Embryonic facial prominence (tissue), 1 donor: ENCODE results near the gene RNASET2.

Experiments used
- DNase-seq: peaks from one replicate; pipeline ENCODE4 v3.0.0-alpha.2; 2016; ENCODE audit errors: extremely low spot score

Gene RNASET2

GRCh38 chr6:166956444-166957086 lies at the start of gene RNASET2:
RNASET2 (minus strand) TSS chr6:166956550; CDS start chr6:166956182, 368 bp downstream.
- peak; percentile 72 for DNase-seq

GRCh38 chr6:167005350-167006159 lies 49.2 kb upstream of the RNASET2 start:
- DNase-seq: no peak

- DNase-seq: no peak
Observed at GRCh38 chr6:167000759-167001158, 44.4 kb upstream of the RNASET2 start.

GRCh38 chr6:166999884-167000253 lies 43.5 kb upstream of the RNASET2 start:
- DNase-seq: no peak

GRCh38 chr6:166999145-166999883 lies 43.0 kb upstream of the RNASET2 start, which contains the start of gene CEP43:
CEP43 (plus strand) TSS chr6:166999397; CDS start chr6:166999413, 16 bp downstream.
- peak; percentile 85 for DNase-seq

- DNase-seq: no peak
Observed at GRCh38 chr6:166998256-166999144, 42.1 kb upstream of the RNASET2 start.

GRCh38 chr6:166997768-166998255 lies 41.5 kb upstream of the RNASET2 start:
- DNase-seq: no peak

GRCh38 chr6:166997348-166997747 lies 41.0 kb upstream of the RNASET2 start:
- no peak for DNase-seq

- DNase-seq: no peak
Observed at GRCh38 chr6:166996406-166996805, 40.1 kb upstream of the RNASET2 start.

GRCh38 chr6:166989427-166990032 lies 33.2 kb upstream of the RNASET2 start:
- no peak for DNase-seq

- no peak for DNase-seq
Observed at GRCh38 chr6:166988674-166989201, 32.4 kb upstream of the RNASET2 start.

GRCh38 chr6:166987930-166988329 lies 31.6 kb upstream of the RNASET2 start:
- no peak for DNase-seq

- no peak for DNase-seq
Observed at GRCh38 chr6:166987448-166987847, 31.1 kb upstream of the RNASET2 start.

- no peak for DNase-seq
Observed at GRCh38 chr6:166980738-166981137, 24.4 kb upstream of the RNASET2 start.

GRCh38 chr6:166977621-166978525 lies 21.5 kb upstream of the RNASET2 start:
- DNase-seq: no peak

GRCh38 chr6:166976636-166977035 lies 20.3 kb upstream of the RNASET2 start:
- DNase-seq: no peak

GRCh38 chr6:166972101-166972500 lies 15.8 kb upstream of the RNASET2 start:
- DNase-seq: no peak

GRCh38 chr6:166971271-166971670 lies 14.9 kb upstream of the RNASET2 start:
- DNase-seq: no peak

- DNase-seq: no peak
Observed at GRCh38 chr6:166970776-166971175, 14.4 kb upstream of the RNASET2 start.
